Measurements from ENCODE around the gene CYP1B1. TPM values are rescaled to one million over a fixed set of nuclear protein-coding genes. Genes with fewer than 3 reads are reported as not detected.

The CYP1B1 gene
- total RNA-seq, 4 donors from 2014 or later: 42.8 to 118 (median 54.5) TPM

DNA sequence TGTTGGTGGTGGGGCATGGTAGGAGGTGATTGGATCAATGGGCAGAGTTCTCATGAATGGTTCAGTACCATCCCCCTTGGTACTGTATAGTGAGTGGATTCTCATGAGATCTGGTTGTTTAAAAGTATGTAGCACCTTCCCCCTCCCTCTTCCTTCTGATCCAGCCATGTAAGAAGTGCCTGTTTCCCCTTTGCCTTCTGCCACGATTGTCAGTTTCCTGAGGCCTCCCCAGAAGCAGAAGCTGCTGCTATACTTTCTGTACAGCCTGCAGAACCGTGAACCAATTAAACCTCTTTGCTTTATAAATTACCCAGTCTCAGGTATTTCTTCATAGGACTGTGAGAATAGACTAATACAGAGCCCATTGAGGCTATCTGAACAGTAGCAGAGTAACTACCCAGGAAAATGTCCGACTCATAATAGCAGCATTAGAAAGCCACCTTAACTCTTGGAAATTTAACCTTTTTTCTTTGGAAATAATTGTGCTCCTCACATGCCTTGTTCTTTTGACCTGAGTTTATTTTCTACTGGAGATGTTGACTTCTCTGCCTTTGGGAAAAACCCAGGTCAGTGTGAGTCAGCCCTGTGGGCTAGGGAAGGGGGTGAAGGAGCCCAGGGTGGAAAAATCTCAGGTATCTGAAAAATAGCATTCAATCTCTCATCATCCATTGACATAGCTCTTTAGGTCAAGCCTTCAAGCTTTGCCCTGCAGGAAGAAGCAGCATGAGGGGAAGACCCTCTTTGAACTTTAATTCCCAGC lies 18.1 kb downstream of the CYP1B1 start:
- intact Hi-C loops (cut with DNase I; ENCODE audit: low total_unique reads): no loop called here
- no peaks in the 10 kb centered on the region for H3K36me3 ChIP-seq
- H3K4me3 ChIP-seq: no peak overlapping the region
- no peak for DNase-seq
- H3K4me1 ChIP-seq: no peaks in the 10 kb centered on the region
- H3K27me3 ChIP-seq: no peaks in the 10 kb centered on the region
- TF ChIP-seq, protein P1, sequence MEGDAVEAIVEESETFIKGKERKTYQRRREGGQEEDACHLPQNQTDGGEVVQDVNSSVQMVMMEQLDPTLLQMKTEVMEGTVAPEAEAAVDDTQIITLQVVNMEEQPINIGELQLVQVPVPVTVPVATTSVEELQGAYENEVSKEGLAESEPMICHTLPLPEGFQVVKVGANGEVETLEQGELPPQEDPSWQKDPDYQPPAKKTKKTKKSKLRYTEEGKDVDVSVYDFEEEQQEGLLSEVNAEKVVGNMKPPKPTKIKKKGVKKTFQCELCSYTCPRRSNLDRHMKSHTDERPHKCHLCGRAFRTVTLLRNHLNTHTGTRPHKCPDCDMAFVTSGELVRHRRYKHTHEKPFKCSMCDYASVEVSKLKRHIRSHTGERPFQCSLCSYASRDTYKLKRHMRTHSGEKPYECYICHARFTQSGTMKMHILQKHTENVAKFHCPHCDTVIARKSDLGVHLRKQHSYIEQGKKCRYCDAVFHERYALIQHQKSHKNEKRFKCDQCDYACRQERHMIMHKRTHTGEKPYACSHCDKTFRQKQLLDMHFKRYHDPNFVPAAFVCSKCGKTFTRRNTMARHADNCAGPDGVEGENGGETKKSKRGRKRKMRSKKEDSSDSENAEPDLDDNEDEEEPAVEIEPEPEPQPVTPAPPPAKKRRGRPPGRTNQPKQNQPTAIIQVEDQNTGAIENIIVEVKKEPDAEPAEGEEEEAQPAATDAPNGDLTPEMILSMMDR (IDR thresholded peaks at IDR 0.05): no peak
- no peak for TF ChIP-seq POLR2A (IDR thresholded peaks at IDR 0.05)
- H3K27ac ChIP-seq: no peak overlapping the region
- H3K9me3 ChIP-seq: no peaks in the 10 kb centered on the region

DNA sequence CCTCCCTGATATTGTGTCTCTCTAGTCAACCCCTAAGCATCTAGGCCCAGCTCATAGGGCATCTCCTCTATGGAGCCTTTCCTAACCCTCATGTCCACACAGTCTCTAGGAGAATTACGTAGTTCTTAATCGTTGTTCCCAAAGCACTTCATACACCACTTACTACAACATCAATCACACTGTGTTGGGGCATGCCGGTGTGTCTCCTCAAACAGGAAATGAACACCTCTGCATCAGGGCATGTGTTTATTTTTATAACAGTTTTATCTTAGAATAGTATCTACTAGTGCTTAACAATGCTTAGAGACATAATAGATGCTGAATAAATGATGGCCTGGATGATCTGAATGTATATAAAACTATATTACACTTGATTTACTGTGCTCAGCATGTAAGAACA lies 19.7 kb downstream of the CYP1B1 start:
- Histone ChIP-seq H3K4me1 (no peaks in the 10 kb centered on the region), H3K27me3 (no peaks in the 10 kb centered on the region), H3K4me3 (no peak overlapping the region), H3K36me3 (no peaks in the 10 kb centered on the region), H3K9me3 (no peaks in the 10 kb centered on the region), H3K27ac (no peak overlapping the region)
- DNase-seq: no peak
- intact Hi-C loops (cut with DNase I; ENCODE audit: low total_unique reads): no loop called here
- TF ChIP-seq POLR2A (IDR thresholded peaks at IDR 0.05): no peak
- TF ChIP-seq, protein P1 (IDR thresholded peaks at IDR 0.05): no peak

DNA sequence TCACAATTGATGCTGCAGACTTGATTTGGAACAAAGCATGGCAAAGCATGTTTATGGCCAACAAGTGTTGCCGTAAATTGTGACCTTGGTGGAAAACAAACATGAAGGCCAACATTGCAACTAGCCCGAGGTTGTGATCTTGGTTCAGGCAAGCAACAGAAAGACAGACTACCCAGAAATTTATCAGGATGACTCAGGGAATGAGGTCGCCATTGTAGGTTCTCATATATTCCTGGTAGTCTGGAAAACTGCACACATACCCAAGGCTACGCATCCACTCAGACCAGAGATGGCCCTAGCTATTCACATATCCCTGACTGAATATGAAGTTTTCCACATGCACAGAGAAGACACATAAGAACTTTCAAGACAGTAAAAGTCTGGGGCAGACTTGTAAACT lies 30.1 kb downstream of the CYP1B1 start:
- TF ChIP-seq, protein P1 (IDR thresholded peaks at IDR 0.05): no peak
- TF ChIP-seq POLR2A (IDR thresholded peaks at IDR 0.05): no peak
- Histone ChIP-seq H3K27ac (no peak overlapping the region), H3K27me3 (no peaks in the 10 kb centered on the region), H3K9me3 (no peaks in the 10 kb centered on the region), H3K4me1 (no peaks in the 10 kb centered on the region), H3K4me3 (no peak overlapping the region), H3K36me3 (no peaks in the 10 kb centered on the region)
- DNase-seq: no peak
- intact Hi-C loops (cut with DNase I; ENCODE audit: low total_unique reads): no loop called here

DNA sequence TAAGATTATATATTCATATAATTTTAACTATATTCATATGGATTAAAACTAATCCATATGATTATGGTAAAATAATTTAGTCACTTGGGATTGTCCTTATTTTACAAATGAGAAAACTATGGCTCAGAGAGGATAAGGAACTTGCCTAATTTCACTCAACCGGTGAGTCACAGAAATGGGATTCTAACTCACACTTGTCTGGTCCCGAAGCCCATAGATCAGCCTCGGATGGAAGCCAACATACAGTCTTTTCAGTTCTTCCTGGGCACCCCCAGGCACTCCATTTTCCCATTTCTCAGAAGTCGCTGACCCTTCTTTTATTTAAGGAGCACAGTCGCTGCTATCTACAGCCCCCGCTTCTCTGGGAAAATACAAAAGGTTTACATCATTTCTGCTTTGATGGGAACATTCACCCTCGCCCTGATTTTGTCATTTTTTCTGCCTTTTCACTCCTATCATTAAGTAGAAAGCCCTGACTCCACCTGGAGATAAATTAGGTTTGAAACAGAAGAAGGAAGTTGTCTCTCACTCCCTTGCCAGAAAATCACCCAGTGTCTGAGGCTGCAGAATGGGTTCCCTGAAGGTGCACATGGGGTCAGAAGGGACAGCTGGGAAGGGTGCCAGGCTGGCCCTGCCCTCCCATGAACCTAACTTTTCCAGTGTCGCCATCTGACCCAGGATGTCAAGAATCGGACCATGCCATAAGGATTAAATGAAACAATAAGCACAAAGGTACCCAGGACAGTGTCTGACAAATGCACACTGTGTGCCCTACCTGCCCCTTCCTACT lies 36.6 kb downstream of the CYP1B1 start:
- intact Hi-C loops (cut with DNase I; ENCODE audit: low total_unique reads): no loop called here
- Histone ChIP-seq H3K27ac (peak overlapping the region in 1 of 2 donors; percentile 40), H3K4me1 (no peaks in the 10 kb centered on the region), H3K36me3 (no peaks in the 10 kb centered on the region), H3K9me3 (no peaks in the 10 kb centered on the region), H3K4me3 (no peak overlapping the region), H3K27me3 (no peaks in the 10 kb centered on the region)
- no peak for TF ChIP-seq POLR2A (IDR thresholded peaks at IDR 0.05)
- TF ChIP-seq, protein P1 (IDR thresholded peaks at IDR 0.05): no peak
- DNase-seq: no peak

DNA sequence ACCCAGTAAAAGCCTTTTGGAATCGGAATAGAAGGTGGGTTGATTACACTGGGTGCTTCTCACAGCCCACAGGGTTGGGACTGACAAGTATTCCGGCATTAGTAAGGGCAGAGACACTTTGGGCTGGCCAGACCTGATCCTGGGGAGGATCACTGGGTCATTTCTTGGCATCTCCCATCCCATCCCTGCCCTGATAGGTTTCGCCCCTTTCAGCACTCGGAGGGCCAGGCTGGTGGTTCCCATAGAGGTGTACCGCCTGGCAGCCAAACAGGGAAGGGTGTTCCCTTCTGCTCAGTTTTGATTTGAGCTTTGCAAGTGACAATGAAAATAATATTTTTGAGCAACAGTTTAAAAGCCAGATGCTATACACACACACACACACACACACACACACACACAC lies 37.3 kb downstream of the CYP1B1 start:
- Histone ChIP-seq H3K27ac (peak overlapping the region; percentile 80), H3K9me3 (no peaks in the 10 kb centered on the region), H3K36me3 (no peaks in the 10 kb centered on the region), H3K4me1 (no peaks in the 10 kb centered on the region), H3K4me3 (peak overlapping the region in 1 of 2 donors; percentile 5), H3K27me3 (no peaks in the 10 kb centered on the region)
- no peak for DNase-seq
- TF ChIP-seq, protein P1 (IDR thresholded peaks at IDR 0.05): no peak
- no peak for TF ChIP-seq POLR2A (IDR thresholded peaks at IDR 0.05)
- intact Hi-C loops (cut with DNase I; ENCODE audit: low total_unique reads): no loop called here

Data from uterus (tissue), 4 donors.